Measurements from ENCODE around the gene ADAMTSL1.

- TF ChIP-seq POLR2A (IDR thresholded peaks at IDR 0.05) (no peak), CTCF (IDR thresholded peaks at IDR 0.05) (no peak), POLR2AphosphoS5 (IDR thresholded peaks at IDR 0.05) (no peak)
Observed at GRCh38 chr9:18810581-18810980, 336.6 kb downstream of the ADAMTSL1 start.

Data from transverse colon (tissue), 4 donors.